ENCODE results near the gene KDM1B. TPM values are rescaled to one million over a fixed set of nuclear protein-coding genes. Genes with fewer than 3 reads are reported as not detected.
"Not testable (repeated sequence)": the region's sequence is repeated elsewhere in the genome, so short reads cannot be mapped to it uniquely, and the experiment has no call there.

KDM1B gene
- total RNA-seq, 1 experiment from 2014 or later: 21.2 TPM

DNA sequence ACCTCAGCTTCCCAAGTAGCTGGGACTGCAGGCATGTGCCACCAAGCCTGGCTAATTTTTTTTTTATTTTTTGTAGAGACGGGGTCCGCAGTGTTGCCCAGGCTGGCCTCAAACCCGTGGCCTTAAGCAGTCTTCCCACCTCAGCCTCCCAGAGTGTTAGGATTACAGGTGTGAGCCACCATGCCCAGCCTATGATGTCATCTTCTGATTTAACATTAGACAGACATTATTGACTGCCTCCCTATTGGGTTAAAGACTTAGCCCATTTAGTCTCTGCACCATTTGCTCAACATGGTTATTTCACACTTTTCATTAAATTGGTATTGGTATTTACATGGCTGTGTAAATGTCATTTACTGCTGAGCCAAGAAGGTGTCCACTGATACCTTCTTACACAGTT lies 63.0 kb downstream of the KDM1B start:
- Mint-ChIP-seq H3K36me3 (ENCODE audit: insufficient read depth, unreplicated experiment) (peaks cover 55% of the 10 kb centered on the region), H3K9me3 (ENCODE audit: unreplicated experiment) (no peaks in the 10 kb centered on the region), H3K4me1 (ENCODE audit: insufficient read depth, unreplicated experiment) (no peaks in the 10 kb centered on the region), H3K4me3 (ENCODE audit: unreplicated experiment) (no peak overlapping the region), H3K27ac (ENCODE audit: low read depth, unreplicated experiment) (no peak overlapping the region), H3K27me3 (ENCODE audit: insufficient read depth, unreplicated experiment) (no peaks in the 10 kb centered on the region)
- TF ChIP-seq CTCF (IDR thresholded peaks at IDR 0.05; ENCODE audit: unreplicated experiment): no peak
- CTCF ChIA-PET: interaction anchor here (1.0 kb wide), 1 partner anchor 11 kb away, joined by 3 read pairs; no protein-coding TSS in a partner anchor
- POLR2A ChIA-PET: interaction anchor here (0.6 to 0.7 kb wide), 3 partner anchors 20 to 286 kb away, joined by 3 read pairs; partner anchors contain the start of gene DEK
- intact Hi-C loops (cut with micrococcal nuclease): no loop called here
- no TSS peak for BruUV-seq (replicated peaks)
- no peak for DNase-seq (ENCODE audit: unreplicated experiment)

DNA sequence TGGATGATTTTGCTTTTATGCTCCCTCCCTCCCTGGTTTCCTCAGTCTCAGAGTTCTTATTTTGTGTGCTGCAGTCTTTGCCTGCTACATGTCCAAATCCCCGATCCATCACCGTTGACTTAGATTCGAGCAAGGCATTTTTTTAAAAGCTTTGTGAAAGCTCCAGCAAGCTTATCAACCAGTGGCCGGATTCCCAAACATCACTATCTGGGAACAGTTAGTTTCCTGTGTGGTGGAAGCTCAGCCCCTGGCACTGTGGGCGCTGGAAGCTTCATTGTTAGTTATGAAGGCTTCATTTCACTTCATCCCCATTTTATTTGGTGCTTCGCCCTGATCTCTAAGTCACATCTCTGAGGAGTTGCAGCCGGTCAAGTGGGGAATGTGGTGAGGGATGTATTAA lies 64.4 kb downstream of the KDM1B start:
- Mint-ChIP-seq H3K27me3 (ENCODE audit: insufficient read depth, unreplicated experiment) (no peaks in the 10 kb centered on the region), H3K36me3 (ENCODE audit: insufficient read depth, unreplicated experiment) (peaks cover 47% of the 10 kb centered on the region), H3K4me3 (ENCODE audit: unreplicated experiment) (no peak overlapping the region), H3K27ac (ENCODE audit: low read depth, unreplicated experiment) (no peak overlapping the region), H3K9me3 (ENCODE audit: unreplicated experiment) (no peaks in the 10 kb centered on the region), H3K4me1 (ENCODE audit: insufficient read depth, unreplicated experiment) (no peaks in the 10 kb centered on the region)
- POLR2A ChIA-PET: interaction anchor here (0.8 to 1.4 kb wide), 4 partner anchors 10 to 43 kb away, joined by 3 read pairs; no protein-coding TSS in a partner anchor
- no peak for DNase-seq (ENCODE audit: unreplicated experiment)
- TF ChIP-seq CTCF (IDR thresholded peaks at IDR 0.05; ENCODE audit: unreplicated experiment): no peak
- CTCF ChIA-PET: no interaction called here
- no TSS peak for BruUV-seq (replicated peaks)
- intact Hi-C loops (cut with micrococcal nuclease): no loop called here

DNA sequence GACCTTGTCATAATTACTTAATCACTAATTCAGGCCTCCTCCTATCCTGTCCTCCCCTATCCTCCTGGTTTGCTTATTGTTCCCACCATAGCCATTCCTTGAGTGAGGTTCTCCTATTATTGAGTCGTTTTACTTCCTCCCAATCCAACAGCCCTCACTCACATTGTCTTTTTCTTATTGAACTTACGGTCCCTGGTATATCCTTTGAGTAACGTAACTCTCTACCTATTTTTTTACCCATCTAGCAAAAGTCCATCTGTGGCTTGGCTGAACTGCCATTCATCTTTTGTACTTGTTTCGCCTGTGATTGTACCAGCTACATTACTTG lies 66.0 kb downstream of the KDM1B start:
- ChIA-PET CTCF (no interaction called here), POLR2A (interaction anchor here (0.6 to 1.3 kb wide), 3 partner anchors 12 to 67 kb away, joined by 3 to 4 read pairs (median 3); no protein-coding TSS in a partner anchor)
- Mint-ChIP-seq H3K27ac (ENCODE audit: low read depth, unreplicated experiment) (no peak overlapping the region), H3K4me1 (ENCODE audit: insufficient read depth, unreplicated experiment) (no peaks in the 10 kb centered on the region), H3K27me3 (ENCODE audit: insufficient read depth, unreplicated experiment) (no peaks in the 10 kb centered on the region), H3K36me3 (ENCODE audit: insufficient read depth, unreplicated experiment) (peaks cover 58% of the 10 kb centered on the region), H3K4me3 (ENCODE audit: unreplicated experiment) (no peak overlapping the region), H3K9me3 (ENCODE audit: unreplicated experiment) (no peaks in the 10 kb centered on the region)
- no TSS peak for BruUV-seq (replicated peaks)
- intact Hi-C loops (cut with micrococcal nuclease): no loop called here
- no peak for TF ChIP-seq CTCF (IDR thresholded peaks at IDR 0.05; ENCODE audit: unreplicated experiment)
- DNase-seq (ENCODE audit: unreplicated experiment): no peak

DNA sequence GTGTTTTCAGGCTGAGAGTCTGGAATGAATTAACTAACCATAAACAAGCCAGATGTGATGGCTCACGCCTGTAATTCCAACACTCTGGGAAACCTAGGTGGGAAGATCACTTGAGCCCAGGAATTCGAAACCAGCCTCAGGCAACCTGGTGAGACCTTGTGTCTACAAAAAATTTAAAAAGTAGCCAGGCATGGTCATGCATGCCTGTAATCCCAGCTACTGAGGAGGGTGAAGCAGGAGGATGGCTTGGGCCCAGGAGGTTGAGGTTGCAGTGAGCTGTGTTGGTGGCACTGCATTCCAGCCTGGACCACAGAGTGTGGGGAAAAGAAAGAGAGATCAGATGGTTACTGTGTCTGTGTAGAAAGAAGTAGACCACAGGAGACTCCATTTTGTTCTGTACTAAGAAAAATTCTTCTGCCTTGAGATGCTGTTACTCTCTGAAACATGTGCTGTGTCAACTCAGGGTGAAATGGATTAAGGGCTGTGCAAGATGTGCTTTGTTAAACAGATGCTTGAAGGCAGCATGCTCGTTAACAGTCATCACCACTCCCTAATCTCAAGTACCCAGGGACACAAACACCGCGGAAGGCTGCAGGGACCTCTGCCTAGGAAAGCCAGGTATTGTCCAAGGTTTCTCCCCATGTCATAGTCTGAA lies 71.4 kb downstream of the KDM1B start:
- POLR2A ChIA-PET: interaction anchor here (1.2 kb wide), 1 partner anchor 12 kb away, joined by 5 read pairs; no protein-coding TSS in a partner anchor
- BruUV-seq (replicated peaks); intact Hi-C loops (cut with micrococcal nuclease); H3K27me3 Mint-ChIP-seq (ENCODE audit: insufficient read depth, unreplicated experiment); DNase-seq (ENCODE audit: unreplicated experiment); H3K9me3 Mint-ChIP-seq (ENCODE audit: unreplicated experiment); H3K4me3 Mint-ChIP-seq (ENCODE audit: unreplicated experiment); H3K4me1 Mint-ChIP-seq (ENCODE audit: insufficient read depth, unreplicated experiment); CTCF ChIA-PET; H3K27ac Mint-ChIP-seq (ENCODE audit: low read depth, unreplicated experiment): not testable (repeated sequence)
- peaks cover 66% of the 10 kb centered on the region for H3K36me3 Mint-ChIP-seq (ENCODE audit: insufficient read depth, unreplicated experiment)

DNA sequence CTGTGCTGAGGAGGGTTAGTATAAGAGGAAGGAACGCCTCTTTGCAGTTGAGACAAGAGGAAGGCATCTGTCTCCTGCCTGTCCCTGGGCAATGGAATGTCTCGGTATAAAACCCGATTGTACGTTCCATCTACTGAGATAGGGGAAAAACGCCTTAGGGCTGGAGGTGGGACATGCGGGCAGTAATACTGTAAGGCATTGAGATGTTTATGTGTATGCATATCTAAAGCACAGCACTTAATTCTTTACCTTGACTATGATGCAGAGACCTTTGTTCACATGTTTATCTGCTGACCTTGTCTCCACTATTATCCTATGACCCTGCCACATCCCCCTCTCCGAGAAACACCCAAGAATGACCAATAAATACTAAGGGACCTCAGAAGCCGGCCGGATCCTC lies 71.9 kb downstream of the KDM1B start:
- intact Hi-C loops (cut with micrococcal nuclease); CTCF ChIA-PET; BruUV-seq (replicated peaks); H3K27ac Mint-ChIP-seq (ENCODE audit: low read depth, unreplicated experiment); H3K4me3 Mint-ChIP-seq (ENCODE audit: unreplicated experiment); H3K9me3 Mint-ChIP-seq (ENCODE audit: unreplicated experiment); DNase-seq (ENCODE audit: unreplicated experiment); H3K27me3 Mint-ChIP-seq (ENCODE audit: insufficient read depth, unreplicated experiment); POLR2A ChIA-PET; H3K4me1 Mint-ChIP-seq (ENCODE audit: insufficient read depth, unreplicated experiment): not testable (repeated sequence)
- H3K36me3 Mint-ChIP-seq (ENCODE audit: insufficient read depth, unreplicated experiment): peaks cover 66% of the 10 kb centered on the region

DNA sequence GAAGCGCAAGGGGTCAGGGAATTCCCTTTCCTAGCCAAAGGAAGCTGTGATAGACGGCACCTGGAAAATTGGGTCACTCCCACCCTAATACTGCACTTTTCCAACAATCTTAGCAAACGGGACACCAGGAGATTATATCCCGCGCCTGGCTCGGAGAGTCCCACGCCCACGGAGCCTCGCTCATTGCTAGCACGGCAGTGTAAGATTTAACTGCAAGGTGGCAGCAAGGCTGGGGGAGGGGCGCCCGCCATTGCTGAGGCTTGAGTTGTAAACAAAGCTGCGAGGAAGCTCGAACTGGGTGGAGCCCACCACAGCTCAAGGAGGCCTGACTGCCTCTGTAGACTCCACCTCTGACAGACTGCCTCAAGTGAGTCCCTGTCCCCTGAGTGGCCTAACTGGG lies 73.4 kb downstream of the KDM1B start:
- POLR2A ChIA-PET; H3K27me3 Mint-ChIP-seq (ENCODE audit: insufficient read depth, unreplicated experiment); H3K4me1 Mint-ChIP-seq (ENCODE audit: insufficient read depth, unreplicated experiment); intact Hi-C loops (cut with micrococcal nuclease); H3K9me3 Mint-ChIP-seq (ENCODE audit: unreplicated experiment); DNase-seq (ENCODE audit: unreplicated experiment); H3K27ac Mint-ChIP-seq (ENCODE audit: low read depth, unreplicated experiment); H3K4me3 Mint-ChIP-seq (ENCODE audit: unreplicated experiment); BruUV-seq (replicated peaks): not testable (repeated sequence)
- H3K36me3 Mint-ChIP-seq (ENCODE audit: insufficient read depth, unreplicated experiment): peaks cover 72% of the 10 kb centered on the region
- CTCF ChIA-PET: interaction anchor here (0.6 to 0.7 kb wide), 3 partner anchors 10 to 279 kb away, joined by 3 read pairs; no protein-coding TSS in a partner anchor

- H3K4me1 Mint-ChIP-seq (ENCODE audit: insufficient read depth, unreplicated experiment); H3K9me3 Mint-ChIP-seq (ENCODE audit: unreplicated experiment); CTCF ChIA-PET; intact Hi-C loops (cut with micrococcal nuclease); H3K27me3 Mint-ChIP-seq (ENCODE audit: insufficient read depth, unreplicated experiment); BruUV-seq (replicated peaks); H3K27ac Mint-ChIP-seq (ENCODE audit: low read depth, unreplicated experiment); DNase-seq (ENCODE audit: unreplicated experiment); POLR2A ChIA-PET; H3K4me3 Mint-ChIP-seq (ENCODE audit: unreplicated experiment): not testable (repeated sequence)
- peaks cover 83% of the 10 kb centered on the region for H3K36me3 Mint-ChIP-seq (ENCODE audit: insufficient read depth, unreplicated experiment)
These were observed 76.6 kb downstream of the KDM1B start for GRCh38 chr6:18231856-18232255.

Data from MCF 10A (cell line).